ENCODE results near the gene DNM1L.

GRCh38 chr12:32708926-32709325, 29.8 kb downstream of the DNM1L start:
- TF ChIP-seq CTCF (IDR thresholded peaks at IDR 0.05; ENCODE audit: low read length): no peak
- TF ChIP-seq EZH2 (IDR thresholded peaks at IDR 0.05; ENCODE audit: borderline replicate concordance, low read length): no peak
